Aorta (tissue), 5 donors: ENCODE results near the gene TGM3. TPM values are rescaled to one million over a fixed set of nuclear protein-coding genes. Genes with fewer than 3 reads are reported as not detected.

Experiments used
- ATAC-seq: fragments of 200-7000 bp; cut with Tn5 transposase; one replicate; pipeline ENCODE4 v1.9.1; 2022; ENCODE audit warnings: moderate library complexity; ENCODE audit not compliant: low FRiP score
- DNase-seq, 2 donors: peaks; one replicate each; pipeline ENCODE4 v3.0.0-alpha.2; 2020
- H3K27ac ChIP-seq, 2 donors: one replicate each; pipeline ENCODE4 v1.5.1; 2013; ENCODE audit warnings: low read length in 2 of 2, mild to moderate bottlenecking in 2 of 2, moderate library complexity in 2 of 2, control low read depth in 1 of 2, inconsistent platforms in 1 of 2, low read depth in 1 of 2
- H3K27me3 ChIP-seq, 2 donors: one replicate each; pipeline ENCODE4 v1.6.1; 2013; ENCODE audit warnings: control low read depth in 1 of 2, low read length in 1 of 2, mild to moderate bottlenecking in 1 of 2, moderate library complexity in 1 of 2; ENCODE audit not compliant: insufficient read depth in 2 of 2, control insufficient read depth in 1 of 2
- H3K36me3 ChIP-seq, 2 donors: one replicate each; pipeline ENCODE4 v1.6.1; 2013; ENCODE audit warnings: control low read depth in 1 of 2, low read length in 1 of 2, mild to moderate bottlenecking in 1 of 2; ENCODE audit not compliant: insufficient read depth in 2 of 2, control insufficient read depth in 1 of 2
- H3K4me1 ChIP-seq, 2 donors: one replicate each; pipeline ENCODE4 v1.6.1; 2013; ENCODE audit warnings: low read length in 2 of 2, control low read depth in 1 of 2, mild to moderate bottlenecking in 1 of 2, moderate library complexity in 1 of 2; ENCODE audit not compliant: insufficient read depth in 2 of 2, control insufficient read depth in 1 of 2
- H3K4me3 ChIP-seq, 2 donors: one replicate each; pipeline ENCODE4 v1.5.1; 2013; ENCODE audit warnings: low read length in 2 of 2, control low read depth in 1 of 2, mild to moderate bottlenecking in 1 of 2
- H3K9me3 ChIP-seq: one replicate; pipeline ENCODE4 v1.6.1; 2013; ENCODE audit warnings: mild to moderate bottlenecking, low read length; ENCODE audit not compliant: control insufficient read depth
- WGBS, 2 donors: extraction: QIAGEN DNeasy Blood & Tissue Kit; methylation state at CpG; one replicate each; pipeline ENCODE4 v1.1.7; 2013; 5-methylcytosine and 5-hydroxymethylcytosine counted together
- intact Hi-C, 2 donors: fragments of 100-400 bp; cut with DNase I; formaldehyde crosslinking; loops; one replicate each; pipeline versions ENCODE4 v1.14.2 to v1.15.0; 2022
- polyA plus RNA-seq, 2 donors: library from polyadenylated mRNA; stranded (reverse); fragments of 200-250 nt; gene quantifications; one replicate each; pipeline ENCODE4 v1.2.3, GENCODE V29; 2013
- total RNA-seq, 2 donors: library from RNA; stranded (reverse); fragmentation: NEBNext Ultra II Directional; extraction: Animal tissue kit (Norgen Biotek cat#: 25700); gene quantifications; one replicate each; pipeline ENCODE4 v1.2.1, GENCODE V29; 2021
- donor health status: healthy with polysubstance abuse.
- donor health status: Bipolar disorder and iron deficiency.
- donor health status: DM: no; HTN: no; CAD: no.
- donor health status: DM: no; HTN: no; CAD: no.
- donor health status: DM: yes; HTN: yes; CAD: no.

The TGM3 gene
- total and polyA plus RNA-seq, 4 donors = 0.72 to 0.75 TPM; not detected in 2

GRCh38 chr20:2364044-2364443, 68.2 kb downstream of the TGM3 start:
- 45 to 48% methylated on average over 4 of the region's 4 CpGs for WGBS, 2 donors
- no peaks in the 10 kb centered on the region for H3K4me1 ChIP-seq
- H3K27ac ChIP-seq = no peak overlapping the region
- intact Hi-C loops = no loop called here
- ATAC-seq = no peak
- no peak overlapping the region for H3K4me3 ChIP-seq
- no peaks in the 10 kb centered on the region for H3K36me3 ChIP-seq
- DNase-seq = no peak
- peaks cover 2% of the 10 kb centered on the region for H3K9me3 ChIP-seq
- no peaks in the 10 kb centered on the region for H3K27me3 ChIP-seq

- no peak overlapping the region for H3K27ac ChIP-seq
- ATAC-seq = no peak
- peaks cover 2% of the 10 kb centered on the region for H3K9me3 ChIP-seq
- H3K27me3 ChIP-seq = no peaks in the 10 kb centered on the region
- 94 to 98% methylated on average over 2 of the region's 2 CpGs for WGBS, 2 donors
- intact Hi-C loops = no loop called here
- H3K4me1 ChIP-seq = no peaks in the 10 kb centered on the region
- no peak overlapping the region for H3K4me3 ChIP-seq
- no peaks in the 10 kb centered on the region for H3K36me3 ChIP-seq
- DNase-seq = no peak
These were observed 69.3 kb downstream of the TGM3 start for GRCh38 chr20:2365091-2365490.

- intact Hi-C loops = no loop called here
- DNase-seq = no peak
- no peak for ATAC-seq
- 77 to 81% methylated on average over 3 of the region's 3 CpGs for WGBS, 2 donors
- H3K36me3 ChIP-seq = no peaks in the 10 kb centered on the region
- H3K9me3 ChIP-seq = peaks cover 2% of the 10 kb centered on the region
- H3K27me3 ChIP-seq = no peaks in the 10 kb centered on the region
- no peak overlapping the region for H3K4me3 ChIP-seq
- no peak overlapping the region for H3K27ac ChIP-seq
- H3K4me1 ChIP-seq = no peaks in the 10 kb centered on the region
These were observed 69.9 kb downstream of the TGM3 start for GRCh38 chr20:2365666-2366065.

- Histone ChIP-seq H3K27ac (no peak overlapping the region), H3K4me3 (no peak overlapping the region), H3K36me3 (no peaks in the 10 kb centered on the region), H3K4me1 (no peaks in the 10 kb centered on the region), H3K9me3 (peaks cover 1% of the 10 kb centered on the region), H3K27me3 (peaks cover 0 to 2% of the 10 kb centered on the region in 2 donors)
- WGBS, 2 donors = 17 to 19% methylated on average over 1 of the region's 1 CpG
- intact Hi-C loops = no loop called here
- ATAC-seq (no peak), DNase-seq (no peak)
These were observed 72.8 kb downstream of the TGM3 start for GRCh38 chr20:2368621-2369020.

- intact Hi-C loops = no loop called here
- H3K4me3 ChIP-seq = no peak overlapping the region
- DNase-seq = no peak
- no peaks in the 10 kb centered on the region for H3K4me1 ChIP-seq
- H3K27me3 ChIP-seq = peaks cover 0 to 2% of the 10 kb centered on the region in 2 donors
- H3K36me3 ChIP-seq = no peaks in the 10 kb centered on the region
- no peak overlapping the region for H3K27ac ChIP-seq
- H3K9me3 ChIP-seq = peaks cover 1% of the 10 kb centered on the region
- no peak for ATAC-seq
These were observed 77.3 kb downstream of the TGM3 start for GRCh38 chr20:2373098-2373497.

- DNase-seq (no peak), ATAC-seq (no peak)
- intact Hi-C loops = no loop called here
- Histone ChIP-seq H3K9me3 (peaks cover 1% of the 10 kb centered on the region), H3K4me3 (no peak overlapping the region), H3K27ac (no peak overlapping the region), H3K27me3 (peaks cover 0 to 2% of the 10 kb centered on the region in 2 donors), H3K4me1 (no peaks in the 10 kb centered on the region), H3K36me3 (no peaks in the 10 kb centered on the region)
- 70 to 81% methylated on average over 9 of the region's 9 CpGs for WGBS, 2 donors
These were observed 78.7 kb downstream of the TGM3 start for GRCh38 chr20:2374346-2375125.

- intact Hi-C loops = no loop called here
- ATAC-seq = no peak
- no peaks in the 10 kb centered on the region for H3K4me1 ChIP-seq
- H3K9me3 ChIP-seq = no peaks in the 10 kb centered on the region
- 82 to 88% methylated on average over 7 of the region's 7 CpGs for WGBS, 2 donors
- H3K27me3 ChIP-seq = no peaks in the 10 kb centered on the region
- H3K36me3 ChIP-seq = no peaks in the 10 kb centered on the region
- DNase-seq = no peak
- no peak overlapping the region for H3K4me3 ChIP-seq
- no peak overlapping the region for H3K27ac ChIP-seq
These were observed 83.1 kb downstream of the TGM3 start for GRCh38 chr20:2378893-2379292.

GRCh38 chr20:2379511-2380229, 83.9 kb downstream of the TGM3 start:
- no peaks in the 10 kb centered on the region for H3K36me3 ChIP-seq
- H3K4me3 ChIP-seq = no peak overlapping the region
- ATAC-seq = no peak
- H3K27ac ChIP-seq = no peak overlapping the region
- WGBS, 2 donors = 12 to 22% methylated on average over 9 of the region's 9 CpGs
- no peaks in the 10 kb centered on the region for H3K4me1 ChIP-seq
- intact Hi-C loops = no loop called here
- no peaks in the 10 kb centered on the region for H3K9me3 ChIP-seq
- H3K27me3 ChIP-seq = no peaks in the 10 kb centered on the region
- DNase-seq = no peak

GRCh38 chr20:2380601-2381000, 84.8 kb downstream of the TGM3 start, which contains the start of gene TGM6:
TGM6 (plus strand) TSS chr20:2380901; CDS start chr20:2380969, 68 bp downstream.
- DNase-seq = no peak
- 82 to 83% methylated on average over 10 of the region's 10 CpGs for WGBS, 2 donors
- no peak within 1 kb of the TSS for H3K27ac ChIP-seq
- H3K4me1 ChIP-seq = no peaks in the 10 kb centered on the region
- ATAC-seq = no peak
- no peaks in the 10 kb centered on the region for H3K36me3 ChIP-seq
- no peaks in the 10 kb centered on the region for H3K27me3 ChIP-seq
- intact Hi-C loops = no loop called here
- no peaks in the 10 kb centered on the region for H3K9me3 ChIP-seq
- no peak within 1 kb of the TSS for H3K4me3 ChIP-seq
